Activated CD4-positive, alpha-beta memory T cell treated with anti-CD3 and anti-CD28 coated beads for 36 hours (primary cell): Measurements from ENCODE around the gene OPRL1. TPM values are rescaled to one million over a fixed set of nuclear protein-coding genes. Genes with fewer than 3 reads are reported as not detected.

ENCODE experiments used
- CTCF ChIA-PET: fragments of 350-600 bp; sonication (Branson Sonifier 250); formaldehyde crosslinking; loops from one replicate; lab custom pipeline; 2021; ENCODE audit warnings: antibody characterized with exemption, inconsistent platforms; lab: Charles Lee
- POLR2A ChIA-PET: fragments of 350-600 bp; sonication (Branson Sonifier 250); formaldehyde crosslinking; loops from one replicate; lab custom pipeline; 2021; ENCODE audit warnings: antibody characterized with exemption; lab: Charles Lee
- DNase-seq: peaks from one replicate; pipeline ENCODE4 v3.0.0-alpha.2; 2020
- H3K27ac Mint-ChIP-seq: one replicate; pipeline ENCODE4 v1.8.0; 2021; ENCODE audit warnings: mixed read lengths
- H3K27me3 Mint-ChIP-seq: one replicate; pipeline ENCODE4 v1.8.0; 2021; ENCODE audit warnings: mixed read lengths
- H3K36me3 Mint-ChIP-seq: one replicate; pipeline ENCODE4 v1.8.0; 2021; ENCODE audit warnings: mixed read lengths
- H3K4me1 Mint-ChIP-seq: one replicate; pipeline ENCODE4 v1.8.0; 2021; ENCODE audit warnings: low read depth, mixed read lengths
- H3K4me3 Mint-ChIP-seq: one replicate; pipeline ENCODE4 v1.8.0; 2021; ENCODE audit warnings: mild to moderate bottlenecking, mixed read lengths
- H3K9me3 Mint-ChIP-seq: one replicate; pipeline ENCODE4 v1.8.0; 2021; ENCODE audit warnings: mixed read lengths
- intact Hi-C: fragments of 100-400 bp; cut with micrococcal nuclease; formaldehyde crosslinking; loops from one replicate; pipeline ENCODE4 v1.15.1; 2023
- total RNA-seq, 2 experiments: library from RNA; stranded (reverse); gene quantifications; one replicate each; pipeline ENCODE4 v1.2.3, GENCODE V29; 2021

Gene OPRL1
- total RNA-seq, 2 experiments from 2014 or later, result 0.63 to 0.71 TPM

- H3K4me3 Mint-ChIP-seq, result no peak overlapping the region
- H3K27ac Mint-ChIP-seq, result no peak overlapping the region
- H3K9me3 Mint-ChIP-seq, result no peaks in the 10 kb centered on the region
- peaks cover 4% of the 10 kb centered on the region for H3K27me3 Mint-ChIP-seq
- ChIA-PET POLR2A (no interaction called here), CTCF (no interaction called here)
- H3K4me1 Mint-ChIP-seq, result no peaks in the 10 kb centered on the region
- intact Hi-C loops, result no loop called here
- no peak for DNase-seq
- H3K36me3 Mint-ChIP-seq, result no peaks in the 10 kb centered on the region
Observed at GRCh38 chr20:64136004-64136710, 56.3 kb downstream of the OPRL1 start.

- H3K4me1 Mint-ChIP-seq, result no peaks in the 10 kb centered on the region
- H3K9me3 Mint-ChIP-seq, result no peaks in the 10 kb centered on the region
- intact Hi-C loops, result no loop called here
- DNase-seq, result no peak
- H3K36me3 Mint-ChIP-seq, result no peaks in the 10 kb centered on the region
- H3K4me3 Mint-ChIP-seq, result no peak overlapping the region
- no peak overlapping the region for H3K27ac Mint-ChIP-seq
- peaks cover 4% of the 10 kb centered on the region for H3K27me3 Mint-ChIP-seq
- POLR2A ChIA-PET, result no interaction called here
- CTCF ChIA-PET, result no interaction called here
Observed at GRCh38 chr20:64137598-64138031, 57.7 kb downstream of the OPRL1 start.

- Mint-ChIP-seq H3K4me1 (no peaks in the 10 kb centered on the region), H3K4me3 (no peak overlapping the region), H3K36me3 (no peaks in the 10 kb centered on the region), H3K27ac (no peak overlapping the region), H3K9me3 (no peaks in the 10 kb centered on the region), H3K27me3 (peaks cover 4% of the 10 kb centered on the region)
- DNase-seq, result no peak
- ChIA-PET CTCF (no interaction called here), POLR2A (no interaction called here)
- intact Hi-C loops, result no loop called here
Observed at GRCh38 chr20:64138276-64138815, 58.5 kb downstream of the OPRL1 start.

GRCh38 chr20:64139199-64140060, 59.5 kb downstream of the OPRL1 start:
- Mint-ChIP-seq H3K36me3 (peaks cover 2% of the 10 kb centered on the region), H3K4me3 (no peak overlapping the region), H3K4me1 (no peaks in the 10 kb centered on the region), H3K27ac (no peak overlapping the region), H3K27me3 (peaks cover 5% of the 10 kb centered on the region), H3K9me3 (peaks cover 5% of the 10 kb centered on the region)
- POLR2A ChIA-PET, result no interaction called here
- intact Hi-C loops, result no loop called here
- no peak for DNase-seq
- CTCF ChIA-PET, result interaction anchor here (0.5 kb wide), 1 partner anchor 173 kb away, joined by 3 read pairs; no protein-coding TSS in a partner anchor

GRCh38 chr20:64140061-64140931, 60.4 kb downstream of the OPRL1 start:
- POLR2A ChIA-PET, result no interaction called here
- CTCF ChIA-PET, result interaction anchor here (0.5 kb wide), 1 partner anchor 172 kb away, joined by 3 read pairs; no protein-coding TSS in a partner anchor
- H3K9me3 Mint-ChIP-seq, result peaks cover 14% of the 10 kb centered on the region
- peaks cover 5% of the 10 kb centered on the region for H3K27me3 Mint-ChIP-seq
- H3K4me1 Mint-ChIP-seq, result no peaks in the 10 kb centered on the region
- intact Hi-C loops, result no loop called here
- peaks cover 5% of the 10 kb centered on the region for H3K36me3 Mint-ChIP-seq
- no peak overlapping the region for H3K27ac Mint-ChIP-seq
- no peak overlapping the region for H3K4me3 Mint-ChIP-seq
- DNase-seq, result no peak

GRCh38 chr20:64140956-64141355, 61.1 kb downstream of the OPRL1 start:
- ChIA-PET POLR2A (no interaction called here), CTCF (no interaction called here)
- DNase-seq, result no peak
- no peak overlapping the region for H3K4me3 Mint-ChIP-seq
- H3K27me3 Mint-ChIP-seq, result peaks cover 5% of the 10 kb centered on the region
- no peak overlapping the region for H3K27ac Mint-ChIP-seq
- peaks cover 20% of the 10 kb centered on the region for H3K9me3 Mint-ChIP-seq
- intact Hi-C loops, result no loop called here
- peaks cover 5% of the 10 kb centered on the region for H3K36me3 Mint-ChIP-seq
- H3K4me1 Mint-ChIP-seq, result no peaks in the 10 kb centered on the region

GRCh38 chr20:64142590-64142989, 62.7 kb downstream of the OPRL1 start:
- Mint-ChIP-seq H3K4me3 (no peak overlapping the region), H3K9me3 (peaks cover 20% of the 10 kb centered on the region), H3K27ac (no peak overlapping the region), H3K4me1 (no peaks in the 10 kb centered on the region), H3K27me3 (peaks cover 5% of the 10 kb centered on the region), H3K36me3 (peaks cover 5% of the 10 kb centered on the region)
- intact Hi-C loops, result no loop called here
- no peak for DNase-seq
- POLR2A ChIA-PET, result no interaction called here
- CTCF ChIA-PET, result no interaction called here

GRCh38 chr20:64143018-64143801, 63.3 kb downstream of the OPRL1 start:
- ChIA-PET CTCF (no interaction called here), POLR2A (no interaction called here)
- Mint-ChIP-seq H3K36me3 (peaks cover 5% of the 10 kb centered on the region), H3K27me3 (peaks cover 5% of the 10 kb centered on the region), H3K4me3 (no peak overlapping the region), H3K9me3 (peaks cover 20% of the 10 kb centered on the region), H3K27ac (no peak overlapping the region), H3K4me1 (no peaks in the 10 kb centered on the region)
- intact Hi-C loops, result no loop called here
- DNase-seq, result no peak

- peaks cover 5% of the 10 kb centered on the region for H3K36me3 Mint-ChIP-seq
- ChIA-PET POLR2A (no interaction called here), CTCF (no interaction called here)
- peaks cover 5% of the 10 kb centered on the region for H3K27me3 Mint-ChIP-seq
- H3K4me3 Mint-ChIP-seq, result no peak overlapping the region
- peaks cover 20% of the 10 kb centered on the region for H3K9me3 Mint-ChIP-seq
- H3K27ac Mint-ChIP-seq, result no peak overlapping the region
- intact Hi-C loops, result no loop called here
- H3K4me1 Mint-ChIP-seq, result no peaks in the 10 kb centered on the region
- no peak for DNase-seq
Observed at GRCh38 chr20:64144144-64144912, 64.4 kb downstream of the OPRL1 start.

GRCh38 chr20:64145458-64146300, 65.8 kb downstream of the OPRL1 start:
- Mint-ChIP-seq H3K27me3 (peaks cover 3% of the 10 kb centered on the region), H3K4me1 (no peaks in the 10 kb centered on the region), H3K9me3 (peaks cover 20% of the 10 kb centered on the region), H3K36me3 (peaks cover 5% of the 10 kb centered on the region), H3K4me3 (no peak overlapping the region), H3K27ac (no peak overlapping the region)
- intact Hi-C loops, result no loop called here
- peak; percentile 42 for DNase-seq
- ChIA-PET CTCF (interaction anchor here (1.3 kb wide), 1 partner anchor 23 kb away, joined by 4 read pairs; no protein-coding TSS in a partner anchor), POLR2A (no interaction called here)
